ENCODE data around the gene NFKBIE. TPM values are rescaled to one million over a fixed set of nuclear protein-coding genes. Genes with fewer than 3 reads are reported as not detected.

NFKBIE gene
- total RNA-seq, 1 experiment from 2014 or later = 7.4 TPM

DNA sequence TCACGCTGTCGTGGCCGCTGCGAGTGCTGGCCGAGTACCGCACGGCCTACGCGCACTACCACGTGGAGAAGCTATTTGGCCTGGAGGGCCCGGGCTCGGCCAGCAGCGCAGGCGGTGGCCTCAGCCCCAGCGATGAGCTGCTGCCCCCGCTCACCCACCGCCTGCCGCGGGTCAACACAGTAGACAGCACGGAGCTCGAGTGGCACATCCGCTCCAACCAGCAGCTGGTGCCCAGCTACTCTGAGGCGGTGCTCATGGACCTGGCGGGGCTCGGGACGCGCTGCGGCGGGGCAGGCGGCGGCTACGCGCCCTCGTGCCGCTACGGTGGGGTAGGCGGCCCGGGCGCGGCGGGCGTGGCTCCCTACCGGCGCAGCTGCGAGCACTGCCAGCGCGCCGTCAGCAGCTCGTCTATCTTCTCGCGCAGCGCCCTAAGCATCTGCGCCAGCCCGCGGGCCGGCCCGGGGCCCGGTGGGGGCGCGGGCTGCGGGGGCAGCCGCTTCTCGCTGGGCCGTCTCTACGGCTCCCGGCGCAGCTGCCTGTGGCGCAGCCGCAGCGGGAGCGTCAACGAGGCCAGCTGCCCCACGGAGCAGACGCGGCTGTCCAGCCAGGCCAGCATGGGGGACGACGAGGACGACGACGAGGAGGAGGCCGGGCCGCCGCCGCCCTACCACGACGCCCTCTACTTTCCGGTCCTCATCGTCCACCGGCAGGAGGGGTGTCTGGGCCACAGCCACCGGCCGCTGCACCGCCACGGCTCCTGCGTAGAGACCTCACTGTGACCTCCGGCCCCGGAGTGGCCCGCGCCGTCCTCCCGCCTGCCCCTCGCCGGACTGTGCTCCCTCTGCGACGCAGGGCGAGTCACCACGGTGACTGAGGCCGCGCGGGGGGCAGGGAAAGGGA is 10.6 kb upstream of the NFKBIE start:
- no peak overlapping the region for H3K27ac ChIP-seq (ENCODE audit: low read length)
- ATAC-seq (no peak), DNase-seq (no peak)
- H3K4me1 ChIP-seq (ENCODE audit: insufficient read depth, low read length) = peaks cover 8% of the 10 kb centered on the region; the same call in 1 of the 2 replicates
- H4K20me1 ChIP-seq (ENCODE audit: low read length) = no peaks in the 10 kb centered on the region
- H3K79me2 ChIP-seq (ENCODE audit: low read length) = no peaks in the 10 kb centered on the region
- no peak overlapping the region for H2AFZ ChIP-seq (ENCODE audit: low read length)
- POLR2A ChIA-PET (ENCODE audit: unreplicated experiment) = no interaction called here
- H3K4me3 ChIP-seq (ENCODE audit: low read length) = no peak overlapping the region
- no peaks in the 10 kb centered on the region for H3K36me3 ChIP-seq (ENCODE audit: low read depth, low read length)
- no peak overlapping the region for H3K9ac ChIP-seq (ENCODE audit: low read length)
- no peak overlapping the region for H3K4me2 ChIP-seq (ENCODE audit: low read length)
- intact Hi-C loops (cut with micrococcal nuclease) = no loop called here
- no peaks in the 10 kb centered on the region for H3F3A ChIP-seq (ENCODE audit: low read length, unreplicated experiment)
- no peaks in the 10 kb centered on the region for H3K9me2 ChIP-seq (replicated peaks; ENCODE audit: low read length)
- no TSS peak for BruUV-seq (replicated peaks)
- peaks cover 18% of the 10 kb centered on the region for H3K27me3 ChIP-seq (ENCODE audit: low read length)
- H3K9me3 ChIP-seq (ENCODE audit: low read length) = no peaks in the 10 kb centered on the region
- TF ChIP-seq, protein P1, sequence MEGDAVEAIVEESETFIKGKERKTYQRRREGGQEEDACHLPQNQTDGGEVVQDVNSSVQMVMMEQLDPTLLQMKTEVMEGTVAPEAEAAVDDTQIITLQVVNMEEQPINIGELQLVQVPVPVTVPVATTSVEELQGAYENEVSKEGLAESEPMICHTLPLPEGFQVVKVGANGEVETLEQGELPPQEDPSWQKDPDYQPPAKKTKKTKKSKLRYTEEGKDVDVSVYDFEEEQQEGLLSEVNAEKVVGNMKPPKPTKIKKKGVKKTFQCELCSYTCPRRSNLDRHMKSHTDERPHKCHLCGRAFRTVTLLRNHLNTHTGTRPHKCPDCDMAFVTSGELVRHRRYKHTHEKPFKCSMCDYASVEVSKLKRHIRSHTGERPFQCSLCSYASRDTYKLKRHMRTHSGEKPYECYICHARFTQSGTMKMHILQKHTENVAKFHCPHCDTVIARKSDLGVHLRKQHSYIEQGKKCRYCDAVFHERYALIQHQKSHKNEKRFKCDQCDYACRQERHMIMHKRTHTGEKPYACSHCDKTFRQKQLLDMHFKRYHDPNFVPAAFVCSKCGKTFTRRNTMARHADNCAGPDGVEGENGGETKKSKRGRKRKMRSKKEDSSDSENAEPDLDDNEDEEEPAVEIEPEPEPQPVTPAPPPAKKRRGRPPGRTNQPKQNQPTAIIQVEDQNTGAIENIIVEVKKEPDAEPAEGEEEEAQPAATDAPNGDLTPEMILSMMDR (conservative IDR thresholded peaks at IDR 0.05; ENCODE audit: low read depth, low read length) = no peak
- no peak for TF ChIP-seq EZH2phosphoT487 (IDR thresholded peaks at IDR 0.05; ENCODE audit: borderline replicate concordance, low read length)
- TF ChIP-seq EZH2 (IDR thresholded peaks at IDR 0.05; ENCODE audit: low read length, unreplicated experiment) = no peak
- CTCF ChIA-PET = no interaction called here

DNA sequence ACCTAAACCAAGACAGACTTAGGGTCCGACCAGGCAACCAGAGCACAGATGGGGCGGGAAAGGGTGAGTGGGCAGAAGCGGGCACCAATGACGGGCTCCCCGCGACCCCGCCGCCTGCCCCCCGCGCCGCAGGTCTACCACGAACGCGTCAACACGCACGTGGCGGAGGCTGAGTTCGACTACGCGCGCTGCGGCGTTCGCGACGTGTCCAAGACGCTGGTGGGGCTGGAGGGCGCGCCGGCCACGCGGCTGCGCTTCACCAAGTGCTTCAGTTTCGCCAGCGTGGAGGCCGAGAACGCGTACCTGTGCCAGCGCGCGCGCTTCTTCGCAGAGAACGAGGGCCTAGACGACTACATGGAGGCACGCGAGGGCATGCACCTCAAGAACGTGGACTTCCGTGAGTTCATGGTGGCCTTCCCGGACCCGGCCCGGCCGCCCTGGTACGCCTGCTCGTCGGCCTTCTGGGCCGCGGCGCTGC is 10.0 kb upstream of the NFKBIE start:
- CTCF ChIA-PET = no interaction called here

More for the DNA sequence above, 10.0 kb upstream of the NFKBIE start:
- Histone ChIP-seq H3K27me3 (ENCODE audit: low read length) (peaks cover 19% of the 10 kb centered on the region), H3K4me1 (ENCODE audit: insufficient read depth, low read length) (peaks cover 8% of the 10 kb centered on the region; the same call in 1 of the 2 replicates), H3K79me2 (ENCODE audit: low read length) (no peaks in the 10 kb centered on the region), H2AFZ (ENCODE audit: low read length) (no peak overlapping the region), H3K36me3 (ENCODE audit: low read depth, low read length) (no peaks in the 10 kb centered on the region), H3K27ac (ENCODE audit: low read length) (no peak overlapping the region), H3K9ac (ENCODE audit: low read length) (no peak overlapping the region), H3K4me3 (ENCODE audit: low read length) (no peak overlapping the region), H4K20me1 (ENCODE audit: low read length) (no peaks in the 10 kb centered on the region), H3K9me3 (ENCODE audit: low read length) (no peaks in the 10 kb centered on the region), H3K9me2 (replicated peaks; ENCODE audit: low read length) (no peaks in the 10 kb centered on the region), H3F3A (ENCODE audit: low read length, unreplicated experiment) (no peaks in the 10 kb centered on the region), H3K4me2 (ENCODE audit: low read length) (no peak overlapping the region)
- POLR2A ChIA-PET (ENCODE audit: unreplicated experiment) = no interaction called here
- TF ChIP-seq, protein P1 (conservative IDR thresholded peaks at IDR 0.05; ENCODE audit: low read depth, low read length) = no peak
- TF ChIP-seq EZH2phosphoT487 (IDR thresholded peaks at IDR 0.05; ENCODE audit: borderline replicate concordance, low read length) (no peak), EZH2 (IDR thresholded peaks at IDR 0.05; ENCODE audit: low read length, unreplicated experiment) (no peak)
- BruUV-seq (replicated peaks) = no TSS peak
- ATAC-seq (no peak), DNase-seq (no peak)
- intact Hi-C loops (cut with micrococcal nuclease) = no loop called here
